ENCODE results near the gene CALN1.

CALN1 gene

GRCh38 chr7:72170475-72170874, 241.7 kb downstream of the CALN1 start:
- DNase-seq = no peak

DNA sequence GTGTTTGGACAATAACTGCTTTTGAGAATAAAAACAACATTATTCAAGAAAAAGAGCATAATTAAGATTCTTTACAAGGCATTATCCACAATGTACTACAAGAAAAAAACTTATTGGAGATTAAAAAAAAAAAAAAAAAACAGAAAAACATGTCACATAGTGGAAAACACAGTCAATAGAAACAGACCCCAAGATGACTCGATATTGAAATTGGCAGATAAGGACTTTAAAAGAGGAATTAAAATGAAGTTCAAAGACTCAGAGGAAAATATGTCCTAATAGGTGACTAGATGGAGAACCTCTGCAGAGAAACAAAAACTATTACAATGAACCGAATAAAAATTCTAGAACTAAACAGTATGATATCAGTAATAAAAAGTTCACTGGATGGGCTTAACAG, 248.9 kb downstream of the CALN1 start:
- no peak for DNase-seq

DNA sequence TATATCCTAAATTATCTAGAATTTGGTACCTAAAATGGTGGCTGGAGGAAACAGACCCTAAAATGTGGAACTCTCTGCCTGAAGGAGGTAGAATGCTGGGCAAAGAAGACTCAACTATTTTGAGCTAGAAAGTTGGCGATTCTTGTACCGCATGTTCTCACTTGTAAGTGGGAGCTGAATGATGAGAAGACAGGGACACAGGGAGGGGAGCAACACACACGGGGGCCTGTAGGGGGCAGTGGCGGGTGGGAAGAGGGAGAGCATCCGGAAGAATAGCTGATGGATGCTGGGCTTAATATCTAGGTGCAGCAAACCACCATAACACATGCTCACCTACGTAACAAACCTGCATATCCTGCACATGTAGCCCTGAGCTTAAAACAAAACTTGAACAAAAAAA, 250.6 kb downstream of the CALN1 start:
- no peak for DNase-seq

DNA sequence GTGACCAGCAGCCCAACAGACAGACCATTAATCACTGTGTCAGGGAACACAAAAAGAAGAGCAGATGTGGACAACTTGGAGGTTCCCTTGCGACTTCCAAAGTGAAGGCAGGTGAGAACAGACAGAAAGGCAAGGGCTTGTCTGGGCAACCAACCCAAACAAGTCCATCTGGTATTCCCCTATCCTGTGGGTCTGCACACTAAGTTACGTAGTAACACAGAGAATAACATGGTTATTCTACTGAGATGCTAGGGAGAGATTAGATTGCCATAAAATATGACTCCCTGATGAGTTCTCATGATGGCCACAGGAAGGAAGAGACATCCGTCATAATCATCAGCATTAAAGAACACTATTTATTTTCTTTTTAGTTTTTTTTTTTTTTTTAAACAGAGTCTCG, 252.2 kb downstream of the CALN1 start:
- no peak for DNase-seq

GRCh38 chr7:72156671-72157070, 255.5 kb downstream of the CALN1 start:
- DNase-seq = no peak

- no peak for DNase-seq
These were observed 259.0 kb downstream of the CALN1 start for GRCh38 chr7:72153132-72153512.

GRCh38 chr7:72152161-72153131, 259.7 kb downstream of the CALN1 start:
- DNase-seq = no peak

DNA sequence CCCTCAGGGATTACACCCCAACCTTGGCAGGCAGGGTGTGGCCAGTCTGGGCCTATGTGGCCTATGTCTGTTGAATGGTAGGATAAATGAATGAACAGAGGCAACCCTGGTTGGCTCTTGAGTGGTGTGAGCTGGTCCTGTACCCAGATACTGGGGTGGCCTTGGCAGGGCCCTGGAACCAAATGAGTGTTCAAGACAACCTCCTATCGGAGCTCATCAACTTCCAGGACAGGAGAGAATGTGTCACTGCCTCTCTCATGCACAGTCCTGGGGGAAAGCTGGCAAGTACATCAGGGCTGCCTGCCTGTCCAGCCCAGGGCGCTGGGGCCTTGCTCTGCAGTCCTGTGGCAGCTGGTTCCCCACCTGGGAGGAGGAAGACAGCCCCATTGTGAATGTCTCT, 271.6 kb downstream of the CALN1 start:
- DNase-seq = no peak

- DNase-seq = no peak
These were observed 285.0 kb downstream of the CALN1 start for GRCh38 chr7:72127136-72127535.

DNA sequence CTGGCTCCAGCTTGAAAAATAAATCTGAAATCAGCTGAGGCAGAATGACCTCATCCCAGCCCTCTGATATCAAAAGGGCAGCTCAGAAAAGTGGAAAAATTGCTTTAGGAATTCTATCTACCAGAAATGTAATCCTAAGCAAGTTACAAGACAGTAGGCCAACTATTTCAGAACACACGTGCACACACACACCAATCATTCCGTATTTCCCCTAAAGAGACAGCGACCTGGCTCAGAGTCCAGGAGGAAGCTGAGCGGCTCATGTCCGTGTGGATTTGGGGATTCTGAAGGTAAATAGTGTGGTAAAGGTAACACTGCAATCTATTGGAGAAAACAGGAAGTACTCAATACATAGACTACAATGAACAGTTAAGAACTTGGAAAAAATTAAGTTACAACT, 288.2 kb downstream of the CALN1 start:
- DNase-seq = no peak

GRCh38 chr7:72118366-72118765, 293.8 kb downstream of the CALN1 start:
- DNase-seq = no peak

GRCh38 chr7:72114129-72114528, 298.0 kb downstream of the CALN1 start:
- no peak for DNase-seq

DNA sequence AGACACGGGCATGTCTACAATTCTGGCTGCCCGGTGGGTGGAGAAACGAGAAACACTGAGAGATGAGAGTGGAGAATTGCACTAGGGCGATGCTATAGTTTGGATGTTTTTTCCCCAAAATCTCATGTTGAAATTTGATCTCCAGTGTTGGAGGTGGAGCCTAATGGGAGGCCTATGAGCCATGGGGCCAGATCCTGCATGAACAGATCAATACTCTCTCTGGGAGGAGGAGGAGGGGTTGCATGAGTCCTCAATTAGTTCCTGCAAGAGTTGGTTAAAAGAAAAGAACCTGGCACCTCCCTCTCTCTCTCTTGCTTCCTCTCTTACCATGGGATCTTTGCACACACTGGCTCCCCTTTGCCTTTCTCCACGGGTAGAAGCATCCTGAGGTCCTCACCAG, 299.1 kb downstream of the CALN1 start:
- no peak for DNase-seq

GRCh38 chr7:72112530-72112929, 299.6 kb downstream of the CALN1 start:
- DNase-seq = no peak

DNA sequence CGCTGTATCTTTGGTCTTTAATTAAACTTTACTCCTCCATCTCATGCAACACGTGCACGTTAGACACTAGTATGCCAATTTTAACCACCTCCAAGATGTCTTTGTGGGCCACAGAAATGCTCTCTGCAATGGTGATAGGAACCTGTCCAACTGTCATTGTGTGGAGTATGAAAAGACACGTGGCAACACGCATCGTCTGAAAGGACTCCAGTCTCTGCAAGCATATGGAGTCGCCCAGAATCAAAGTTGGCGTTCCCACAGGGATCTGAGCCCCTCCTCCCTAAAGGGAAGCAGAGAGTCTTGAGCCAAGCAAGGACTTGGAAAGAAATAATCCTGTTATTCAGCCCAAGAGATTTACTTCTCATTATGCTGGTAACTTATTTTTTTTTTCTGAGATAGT, 301.1 kb downstream of the CALN1 start:
- DNase-seq = no peak

GRCh38 chr7:72109566-72109965, 302.6 kb downstream of the CALN1 start:
- DNase-seq = no peak

DNA sequence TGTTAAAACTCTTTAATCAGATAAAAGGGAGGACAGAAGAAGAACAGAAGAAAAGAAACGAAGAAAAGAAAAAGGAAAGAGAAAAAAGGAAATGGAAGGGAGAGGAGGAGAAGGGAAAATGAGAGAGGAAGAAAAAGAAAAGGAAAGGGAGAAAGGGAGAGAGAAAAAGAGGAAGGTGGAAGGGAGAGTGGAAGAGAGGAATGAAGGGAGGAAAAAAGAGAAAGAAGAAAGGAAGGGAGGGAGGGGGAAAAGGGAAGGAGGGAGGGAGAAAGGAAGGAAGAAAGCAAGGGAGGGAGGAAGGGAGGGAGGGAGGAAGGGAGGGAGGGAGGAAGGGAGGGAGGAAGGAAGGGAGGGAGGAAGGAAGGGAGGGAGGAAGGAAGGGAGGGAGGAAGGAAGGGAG, 305.7 kb downstream of the CALN1 start:
- DNase-seq = no peak

- no peak for DNase-seq
These were observed 310.7 kb downstream of the CALN1 start for GRCh38 chr7:72101444-72101843.

GRCh38 chr7:72099784-72100183, 312.4 kb downstream of the CALN1 start:
- DNase-seq = no peak

DNA sequence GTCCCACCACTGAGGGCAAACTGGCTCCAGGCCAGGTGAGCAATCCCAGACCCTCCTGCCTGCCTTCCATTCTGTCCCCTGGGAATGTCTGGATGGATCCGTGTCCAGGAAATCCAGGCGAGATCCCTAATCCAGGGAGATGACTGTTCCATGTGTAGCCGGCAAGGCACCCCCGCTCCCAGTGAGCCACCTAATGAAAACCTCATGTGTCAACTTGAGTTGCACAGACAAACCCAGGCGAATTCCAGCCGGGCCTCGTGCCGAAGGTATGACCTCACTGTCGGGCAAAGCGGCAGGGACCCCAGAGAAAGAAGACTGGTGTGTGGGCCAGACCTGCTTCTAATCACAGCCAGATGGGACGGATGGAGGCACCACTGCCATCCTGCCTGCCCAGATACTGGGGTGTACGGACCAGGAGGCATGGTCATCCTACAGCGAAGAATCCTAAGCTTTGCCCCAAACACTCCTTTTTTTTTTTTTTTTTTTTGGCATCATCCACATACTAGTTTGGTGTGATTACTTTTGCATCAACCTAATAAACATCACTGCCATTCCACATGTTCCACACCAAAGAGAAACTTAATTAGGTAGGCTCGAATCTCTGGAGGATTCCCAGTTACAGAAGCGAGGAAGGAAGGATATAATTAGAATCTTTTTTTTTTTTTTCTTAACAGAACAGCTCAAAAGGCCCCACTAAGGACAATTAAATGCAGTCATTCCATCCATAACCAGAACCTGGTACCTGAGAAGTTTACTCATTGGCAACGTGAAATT, 313.1 kb downstream of the CALN1 start:
- DNase-seq = no peak

GRCh38 chr7:72097226-72097625, 314.9 kb downstream of the CALN1 start:
- no peak for DNase-seq

- DNase-seq = no peak
These were observed 319.4 kb downstream of the CALN1 start for GRCh38 chr7:72092769-72093168.

DNA sequence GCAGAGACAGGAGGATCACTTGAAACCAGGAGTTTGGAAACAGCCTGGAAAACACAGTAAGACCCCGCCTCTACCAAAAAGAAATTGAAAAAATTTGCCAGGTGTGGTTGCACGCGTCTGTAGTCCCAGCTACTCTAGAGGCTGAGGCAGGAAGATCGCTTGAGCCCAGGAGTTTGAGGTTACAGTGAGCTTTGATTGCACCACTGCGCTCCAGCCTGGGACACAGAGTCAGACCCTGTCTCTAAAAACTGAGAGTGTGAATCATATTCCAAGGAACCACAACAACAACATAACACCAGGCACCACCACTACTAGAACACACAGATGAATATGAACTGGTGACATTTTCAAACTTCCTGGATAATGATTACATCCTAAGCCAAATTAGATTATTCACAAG, 324.2 kb downstream of the CALN1 start:
- no peak for DNase-seq

DNA sequence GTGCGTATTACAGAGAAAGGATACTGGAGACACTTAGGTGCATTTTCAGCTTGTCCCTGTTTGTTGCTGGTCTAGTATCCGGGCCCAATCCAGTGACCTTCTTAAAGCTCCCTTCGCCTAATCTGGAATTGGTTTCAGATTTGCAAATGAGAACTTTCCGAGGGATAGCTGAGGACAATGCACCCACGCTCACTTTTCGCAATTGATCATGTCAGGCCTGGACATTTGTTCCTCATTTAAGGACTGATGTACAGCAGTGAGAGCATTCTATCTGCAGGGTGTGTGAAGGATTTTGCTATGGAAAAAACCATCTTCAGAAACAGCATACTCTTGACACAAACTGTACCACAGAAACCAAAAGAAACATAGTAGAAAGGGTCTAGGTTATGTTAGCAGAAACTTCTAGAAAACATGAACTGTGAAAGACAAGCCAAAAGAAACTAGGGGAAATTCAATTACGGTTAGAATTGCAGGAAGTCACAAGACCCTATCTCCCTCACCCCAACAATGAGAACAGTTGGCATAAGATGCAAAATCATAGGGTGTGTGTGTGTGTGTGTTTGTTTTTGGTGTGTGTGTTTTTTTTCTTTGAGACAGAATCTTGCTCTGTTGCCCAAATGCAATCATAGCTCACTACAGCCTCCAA, 331.1 kb downstream of the CALN1 start:
- DNase-seq = no peak

Measured in RPMI8226 (cell line).